K562 (cell line): Measurements from ENCODE around the gene SNAPC2. TPM values are rescaled to one million over a fixed set of nuclear protein-coding genes. Genes with fewer than 3 reads are reported as not detected.

Experiments
- ATAC-seq: fragments of 200-7000 bp; cut with Tn5 transposase; 3 replicates; pipeline ENCODE4 v1.9.1; 2020; ENCODE audit warnings: moderate library complexity
- BruUV-seq: library from RNA; stranded (reverse); fragments of 400-500 nt; replicated peaks from 2 replicates; lab custom pipeline; 2021; lab: Mats Ljungman, UMichigan
- CTCF ChIA-PET: fragments of 300-600 bp; formaldehyde crosslinking; extraction: SDS; loops from one replicate; lab custom pipeline; 2021; ENCODE audit warnings: low intra/inter-chr PET ratio; lab: Yijun Ruan, JAX
- POLR2A ChIA-PET: fragments of 300-600, 350-650 bp; sonication (Branson Sonifier 250); formaldehyde crosslinking; extraction: SDS; loops from one replicate; lab custom pipeline; 2021; ENCODE audit warnings: antibody characterized with exemption, inconsistent platforms; lab: Yijun Ruan, JAX
- DNase-seq, 4 experiments: peaks; one replicate each; pipeline versions ENCODE4 v3.0.0 to v3.0.0-alpha.2; 2011 to 2018; ENCODE audit warnings: low spot score in 3 of 4, mixed read lengths in 3 of 4; ENCODE audit errors: extremely low read depth in 1 of 4
- FAIRE-seq: peaks from 2 replicates; lab custom pipeline; 2011; peaks lifted over from hg19 to GRCh38; lab: Jason Lieb, UNC
- H2AFZ ChIP-seq: 2 replicates; pipeline ENCODE4 v1.6.0; 2011; ENCODE audit warnings: low read depth, low read length, control low read depth, inconsistent platforms
- H3K27ac ChIP-seq: fragments of 200-600 bp; 3 replicates; pipeline ENCODE4 v1.8.0; 2011; ENCODE audit warnings: low read depth, mild to moderate bottlenecking, control low read depth, inconsistent platforms, low read length, moderate library complexity, mixed read lengths; ENCODE audit errors: extremely low read depth
- H3K27me3 ChIP-seq, 2 experiments: fragments of 300-600 bp in 1 of 2; 2 replicates in 1 of 2; 3 replicates in 1 of 2; pipeline versions ENCODE4 v1.6.0 to v1.8.0; 2011; ENCODE audit warnings: inconsistent platforms in 2 of 2, low read length in 2 of 2, mild to moderate bottlenecking in 1 of 2, mixed read lengths in 1 of 2, moderate library complexity in 1 of 2; ENCODE audit not compliant: control insufficient read depth in 2 of 2, insufficient read depth in 2 of 2
- H3K36me3 ChIP-seq: fragments of 300-600 bp; 3 replicates; pipeline ENCODE4 v1.8.0; 2011; ENCODE audit warnings: mild to moderate bottlenecking, low read length, inconsistent platforms; ENCODE audit not compliant: control insufficient read depth, insufficient read depth
- H3K4me1 ChIP-seq, 2 experiments: fragments of 200-600 bp in 1 of 2; replicated peaks in 1 of 2; 2 replicates in 1 of 2; 3 replicates in 1 of 2; pipeline versions ENCODE4 v1.5.1 to v1.8.0; 2011; ENCODE audit warnings: inconsistent platforms in 2 of 2, low read length in 2 of 2, mild to moderate bottlenecking in 1 of 2, mixed read lengths in 1 of 2, moderate library complexity in 1 of 2; ENCODE audit not compliant: control insufficient read depth in 2 of 2, insufficient read depth in 2 of 2
- H3K4me2 ChIP-seq: 2 replicates; pipeline ENCODE4 v1.6.1; 2011; ENCODE audit warnings: low read length, control low read depth, inconsistent platforms, mixed read lengths; ENCODE audit not compliant: insufficient read depth
- H3K4me3 ChIP-seq: fragments of 200-600 bp; sonication (generic), shearing (Covaris generic); 2 replicates; pipeline ENCODE4 v1.5.1; 2016; ENCODE audit warnings: control low read depth, inconsistent platforms
- H3K79me2 ChIP-seq: fragments of 200-600 bp; 3 replicates; pipeline ENCODE4 v1.8.0; 2011; ENCODE audit warnings: low read length, inconsistent platforms; ENCODE audit not compliant: control insufficient read depth, insufficient read depth
- H3K9ac ChIP-seq, 2 experiments: 2 replicates each; pipeline versions ENCODE4 v1.6.0 to v1.6.1; 2011; ENCODE audit warnings: low read depth in 2 of 2, low read length in 2 of 2, control low read depth in 1 of 2, inconsistent platforms in 1 of 2, mild to moderate bottlenecking in 1 of 2, mixed read lengths in 1 of 2; ENCODE audit not compliant: insufficient read depth in 1 of 2
- H3K9me1 ChIP-seq: one replicate; pipeline ENCODE4 v1.6.0; 2011; ENCODE audit warnings: inconsistent platforms, mild to moderate bottlenecking, low read length, moderate library complexity; ENCODE audit not compliant: control insufficient read depth, insufficient read depth
- H3K9me3 ChIP-seq: replicated peaks from 2 replicates; pipeline ENCODE4 v1.5.1; 2011; ENCODE audit warnings: low read depth, low read length, inconsistent platforms; ENCODE audit not compliant: control insufficient read depth, insufficient read depth
- H4K20me1 ChIP-seq: replicated peaks from 2 replicates; pipeline ENCODE4 v1.6.1; 2011; ENCODE audit warnings: low read length, inconsistent platforms, mixed read lengths; ENCODE audit not compliant: control insufficient read depth, insufficient read depth
- CEBPB ChIP-seq: fragments of 450-650 bp; IDR thresholded peaks from 2 replicates; pipeline ENCODE4 v1.6.1; 2016; ENCODE audit warnings: missing genetic modification characterization, missing compliant biosample characterization
- HNRNPH1 ChIP-seq: fragments of 200-400 bp; formaldehyde crosslinking; optimal IDR thresholded peaks from 2 replicates; pipeline ENCODE3; 2017; ENCODE audit warnings: low read depth, mild to moderate bottlenecking, low read length, moderate library complexity
- KAT8 ChIP-seq: fragments of 450-650 bp; IDR thresholded peaks from 2 replicates; pipeline ENCODE4 v1.6.1; 2016; ENCODE audit warnings: low read depth, mild to moderate bottlenecking
- L3MBTL2 ChIP-seq: fragments of 450-650 bp; IDR thresholded peaks from 2 replicates; pipeline ENCODE4 v1.6.1; 2016; ENCODE audit warnings: mild to moderate bottlenecking, moderate library complexity
- LARP7 ChIP-seq: fragments of 450-650 bp; IDR thresholded peaks from 2 replicates; pipeline ENCODE4 v1.6.1; 2016
- MCM3 ChIP-seq: fragments of 450-650 bp; IDR thresholded peaks from 2 replicates; pipeline ENCODE4 v1.6.1; 2016
- PATZ1 ChIP-seq: fragments of 250-450 bp; sonication (Bioruptor Pico); IDR thresholded peaks from 2 replicates; pipeline ENCODE4 v1.5.0; 2020; ENCODE audit warnings: mild to moderate bottlenecking, borderline replicate concordance
- WGBS: fragments of 100-300 bp; shearing (Covaris generic); methylation state at CpG from one replicate; pipeline ENCODE4 v1.1.6; 2016; ENCODE audit warnings: low coverage, mixed read lengths; ENCODE audit not compliant: insufficient coverage; ENCODE audit errors: missing lambda C conversion rate; 5-methylcytosine and 5-hydroxymethylcytosine counted together
- in situ Hi-C: fragments of 300-500 bp; cut with MboI; formaldehyde crosslinking; loops from 4 replicates; pipeline ENCODE4 v1.15.0; 2018; ENCODE audit warnings: inconsistent platforms, mixed read lengths
- intact Hi-C: fragments of 100-400 bp; cut with micrococcal nuclease; formaldehyde crosslinking; loops from 2 replicates; pipeline ENCODE4 v1.14.2; 2022
- polyA plus RNA-seq, 8 experiments: library from polyadenylated mRNA; depleted of rRNA in 4 of 8; stranded (reverse) in 5 of 8; unstranded in 3 of 8; fragments of >200 nt; fragmentation: Nextera tagmentation in 2 of 8; fragmentation: Illumina TruSeq in 1 of 8; extraction: Ambion mirVana in 2 of 8; extraction: Trizol in 1 of 8; gene quantifications; 2 replicates each; pipeline versions ENCODE4 v1.2.1 to v1.2.3, GENCODE V29; 2011 to 2014; ENCODE audit warnings: inconsistent platforms in 1 of 8, missing spikeins in 1 of 8
- total RNA-seq, 7 experiments: library from RNA; depleted of rRNA in 6 of 7; stranded (reverse); fragments of >200 nt in 6 of 7; fragmentation: Illumina TruSeq in 2 of 7; extraction: Trizol in 2 of 7; gene quantifications; 2 replicates each; pipeline versions ENCODE4 v1.2.1 to v1.2.3, GENCODE V29; 2011 to 2021; ENCODE audit warnings: low replicate concordance in 1 of 7

The SNAPC2 gene
- total and polyA plus RNA-seq, 9 of the 15 experiments (the other 6 are each of a cell fraction or from before 2014, with no cell fraction given) = 0.59 to 45.1 (median 15.3) TPM

DNA sequence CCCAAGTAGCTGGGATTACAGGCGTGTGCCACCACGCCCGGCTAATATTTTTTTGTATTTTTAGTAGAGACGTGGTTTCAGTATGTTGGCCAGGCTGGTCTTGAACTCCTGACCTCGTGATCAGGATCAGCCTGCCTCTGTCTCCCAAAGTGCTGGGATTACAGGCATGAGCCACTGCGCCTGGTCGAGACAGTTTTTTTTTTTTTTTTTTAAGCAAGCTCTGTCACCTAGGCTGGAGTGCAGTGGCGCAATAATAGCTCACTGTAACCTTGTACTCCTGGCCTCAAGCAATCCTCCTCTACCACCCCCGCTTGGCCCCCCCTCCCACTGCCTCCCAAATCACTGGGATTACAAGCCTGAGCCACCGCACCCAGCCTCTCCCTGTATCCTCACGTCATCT, 22.8 kb upstream of the SNAPC2 start:
- ChIA-PET CTCF (no interaction called here), POLR2A (interaction anchor here (0.6 to 1.1 kb wide), 4 partner anchors 9 to 28 kb away, joined by 3 to 6 read pairs (median 4); partner anchors contain the start of genes LRRC8E and TGFBR3L)
- no peak for FAIRE-seq
- peaks cover 3% of the 10 kb centered on the region; the same call in 2 of the 3 replicates for H3K79me2 ChIP-seq
- ATAC-seq = no peak
- no peaks in the 10 kb centered on the region for H3K9me3 ChIP-seq
- TF ChIP-seq L3MBTL2 = no peak
- TF ChIP-seq CEBPB (tag) = 0 out of 2 replicates have a peak, but pooled peaks have one; percentile 17
- DNase-seq = no peak
- 69% methylated on average over 9 of the region's 11 CpGs for WGBS
- no peaks in the 10 kb centered on the region for H4K20me1 ChIP-seq
- H3K4me3 ChIP-seq = no peak overlapping the region
- no TSS peak for BruUV-seq
- H2AFZ ChIP-seq = no peak overlapping the region
- no peak overlapping the region for H3K9ac ChIP-seq
- H3K9me1 ChIP-seq = no peaks in the 10 kb centered on the region
- intact Hi-C loops = no loop called here
- peaks cover 19% of the 10 kb centered on the region; the same call in 1 of the 3 replicates for H3K36me3 ChIP-seq
- H3K4me1 ChIP-seq = peaks cover 4 to 28% of the 10 kb centered on the region in 2 experiments; a peak in 4 of 5 replicates
- H3K4me2 ChIP-seq = no peak overlapping the region
- in situ Hi-C loops = no loop called here
- H3K27me3 ChIP-seq = no peaks in the 10 kb centered on the region
- no peak overlapping the region for H3K27ac ChIP-seq

- Histone ChIP-seq H3K9me3 (no peaks in the 10 kb centered on the region), H3K27ac (no peak overlapping the region), H3K27me3 (no peaks in the 10 kb centered on the region), H3K9ac (peak overlapping the region in 1 of 2 experiments; percentile 20; a peak in 1 of 4 replicates), H3K4me1 (peaks cover 6 to 37% of the 10 kb centered on the region in 2 experiments; a peak in 4 of 5 replicates), H4K20me1 (no peaks in the 10 kb centered on the region), H3K36me3 (peaks cover 19% of the 10 kb centered on the region; the same call in 1 of the 3 replicates), H3K4me3 (no peak overlapping the region), H3K4me2 (no peak overlapping the region), H3K9me1 (no peaks in the 10 kb centered on the region), H3K79me2 (peaks cover 13% of the 10 kb centered on the region), H2AFZ (no peak overlapping the region)
- ChIA-PET POLR2A (interaction anchor here (0.6 to 5.3 kb wide), 3 partner anchors 10 to 153 kb away, joined by 3 to 72 read pairs (median 5); partner anchors contain the start of gene LRRC8E), CTCF (no interaction called here)
- in situ Hi-C loops = no loop called here
- WGBS = 92% methylated on average over 13 of the region's 16 CpGs
- no peak for DNase-seq
- no peak for FAIRE-seq
- no peak for TF ChIP-seq KAT8
- TF ChIP-seq HNRNPH1 = no peak
- TF ChIP-seq PATZ1 (CRISPR knock-in tag) = no peak
- no peak for TF ChIP-seq MCM3
- no peak for TF ChIP-seq LARP7
- intact Hi-C loops = no loop called here
- no TSS peak for BruUV-seq
- ATAC-seq = no peak
Observed at GRCh38 chr19:7898967-7899366, 21.2 kb upstream of the SNAPC2 start.
